H1 (cell line): ENCODE data around the gene TBL1Y. TPM values are rescaled to one million over a fixed set of nuclear protein-coding genes. Genes with fewer than 3 reads are reported as not detected.

ENCODE experiments used
- CTCF ChIA-PET: fragments of 300-600 bp; sonication (Branson Sonifier 250); formaldehyde crosslinking; loops from one replicate; lab custom pipeline; 2021; ENCODE audit not compliant: partially characterized antibody; lab: Charles Lee
- POLR2A ChIA-PET: fragments of 300-600 bp; sonication (Branson Sonifier 250); formaldehyde crosslinking; loops from one replicate; lab custom pipeline; 2021; ENCODE audit warnings: inconsistent platforms; ENCODE audit not compliant: partially characterized antibody; lab: Charles Lee
- DNase-seq, 2 experiments: peaks; one replicate each; pipeline versions ENCODE4 v3.0.0 to v3.0.0-alpha.2; 2010 to 2022; ENCODE audit warnings: low spot score in 2 of 2, low read depth in 1 of 2, mixed read lengths in 1 of 2
- FAIRE-seq: peaks from 2 replicates; lab custom pipeline; 2011; peaks lifted over from hg19 to GRCh38; lab: Jason Lieb, UNC
- H2AFZ ChIP-seq: 2 replicates; pipeline ENCODE4 v1.8.1; 2012; ENCODE audit warnings: low read length, inconsistent platforms
- H2AK5ac ChIP-seq: 2 replicates; pipeline ENCODE4 v1.6.1; 2013; ENCODE audit warnings: low read depth, low read length
- H2BK120ac ChIP-seq: replicated peaks from 2 replicates; pipeline ENCODE3; 2013; ENCODE audit warnings: low read depth, low read length, inconsistent platforms
- H2BK12ac ChIP-seq: 2 replicates; pipeline ENCODE4 v1.6.1; 2013; ENCODE audit warnings: low read depth, low read length
- H2BK15ac ChIP-seq: 2 replicates; pipeline ENCODE4 v1.6.1; 2013; ENCODE audit warnings: low read length
- H2BK20ac ChIP-seq: 2 replicates; pipeline ENCODE4 v1.6.1; 2013; ENCODE audit warnings: low read length
- H2BK5ac ChIP-seq: 2 replicates; pipeline ENCODE4 v1.6.1; 2013; ENCODE audit warnings: low read depth, low read length
- H3K14ac ChIP-seq: 2 replicates; pipeline ENCODE4 v1.6.1; 2013; ENCODE audit warnings: inconsistent platforms; ENCODE audit not compliant: insufficient read length
- H3K18ac ChIP-seq: 2 replicates; pipeline ENCODE4 v1.6.1; 2013; ENCODE audit warnings: low read length; ENCODE audit errors: extremely low read depth
- H3K23ac ChIP-seq: 2 replicates; pipeline ENCODE4 v1.6.1; 2013; ENCODE audit warnings: inconsistent platforms; ENCODE audit not compliant: insufficient read length
- H3K23me2 ChIP-seq: 2 replicates; pipeline ENCODE4 v1.6.1; 2013; ENCODE audit warnings: low read depth, low read length
- H3K27ac ChIP-seq: 2 replicates; pipeline ENCODE4 v1.6.1; 2011; ENCODE audit warnings: low read depth, low read length, inconsistent platforms
- H3K27me3 ChIP-seq, 4 experiments: replicated peaks in 1 of 4; 1 replicate in 1 of 4; 2 replicates in 3 of 4; pipeline versions ENCODE4 v1.6.1 to v1.8.1; 2011 to 2013; ENCODE audit warnings: low read length in 3 of 4, mild to moderate bottlenecking in 3 of 4, inconsistent platforms in 2 of 4, mixed read lengths in 2 of 4, moderate library complexity in 1 of 4; ENCODE audit not compliant: control insufficient read depth in 3 of 4, insufficient read depth in 3 of 4; ENCODE audit errors: extremely low read depth in 1 of 4
- H3K36me3 ChIP-seq, 4 experiments: 2 replicates each; pipeline versions ENCODE4 v1.6.1 to v1.8.1; 2011 to 2013; ENCODE audit warnings: mild to moderate bottlenecking in 4 of 4, low read length in 3 of 4, moderate library complexity in 2 of 4, control low read depth in 1 of 4, inconsistent platforms in 1 of 4; ENCODE audit not compliant: insufficient read depth in 4 of 4, control insufficient read depth in 2 of 4
- H3K4ac ChIP-seq: replicated peaks from 2 replicates; pipeline ENCODE3; 2013; ENCODE audit warnings: low read length, low read depth, mixed read lengths, inconsistent platforms; ENCODE audit not compliant: insufficient read length
- H3K4me1 ChIP-seq, 4 experiments: replicated peaks in 1 of 4; 1 replicate in 1 of 4; 2 replicates in 3 of 4; pipeline versions ENCODE4 v1.6.1 to v1.8.1; 2011 to 2013; ENCODE audit warnings: low read length in 3 of 4, inconsistent platforms in 2 of 4, mixed read lengths in 1 of 4; ENCODE audit not compliant: insufficient read depth in 4 of 4, control insufficient read depth in 3 of 4
- H3K4me2 ChIP-seq, 2 experiments: 2 replicates each; pipeline versions ENCODE4 v1.6.1 to v1.8.1; 2011 to 2013; ENCODE audit warnings: low read depth in 2 of 2, low read length in 2 of 2, control low read depth in 1 of 2, inconsistent platforms in 1 of 2, mild to moderate bottlenecking in 1 of 2; ENCODE audit not compliant: insufficient read depth in 1 of 2
- H3K4me3 ChIP-seq, 4 experiments: fragments of 200-600, 300-600 bp in 1 of 4; sonication (generic), shearing (Covaris generic), sonication (Bioruptor Twin) in 1 of 4; 2 replicates each; pipeline versions ENCODE4 v1.5.1 to v1.8.1; 2011 to 2016; ENCODE audit warnings: low read length in 4 of 4, low read depth in 3 of 4, control low read depth in 2 of 4, inconsistent platforms in 2 of 4, mild to moderate bottlenecking in 2 of 4, mixed read lengths in 1 of 4, moderate library complexity in 1 of 4; ENCODE audit not compliant: insufficient read depth in 2 of 4; ENCODE audit errors: extremely low read depth in 1 of 4
- H3K56ac ChIP-seq: replicated peaks from 2 replicates; pipeline ENCODE3; 2013; ENCODE audit warnings: low read depth, mild to moderate bottlenecking, mixed read lengths, low read length, inconsistent platforms; ENCODE audit not compliant: insufficient read length
- H3K79me1 ChIP-seq: 2 replicates; pipeline ENCODE4 v1.6.1; 2013; ENCODE audit warnings: low read depth, low read length, control low read depth
- H3K79me2 ChIP-seq, 2 experiments: 2 replicates each; pipeline versions ENCODE4 v1.6.1 to v1.8.1; 2012 to 2013; ENCODE audit warnings: low read length in 2 of 2, mild to moderate bottlenecking in 2 of 2, inconsistent platforms in 1 of 2; ENCODE audit not compliant: insufficient read depth in 2 of 2, control insufficient read depth in 1 of 2
- H3K9ac ChIP-seq, 4 experiments: replicated peaks in 1 of 4; 1 replicate in 1 of 4; 2 replicates in 3 of 4; pipeline versions ENCODE4 v1.6.1 to v1.8.1; 2011 to 2013; ENCODE audit warnings: low read depth in 3 of 4, low read length in 3 of 4, control low read depth in 2 of 4, mild to moderate bottlenecking in 2 of 4, moderate library complexity in 2 of 4, inconsistent platforms in 1 of 4; ENCODE audit errors: extremely low read depth in 1 of 4
- H3K9me3 ChIP-seq, 2 experiments: 2 replicates each; pipeline versions ENCODE4 v1.6.1 to v1.8.1; 2012 to 2013; ENCODE audit warnings: mild to moderate bottlenecking in 2 of 2, moderate library complexity in 2 of 2, control low read depth in 1 of 2, inconsistent platforms in 1 of 2, low read depth in 1 of 2, low read length in 1 of 2, mixed read lengths in 1 of 2; ENCODE audit not compliant: insufficient read depth in 2 of 2
- H4K20me1 ChIP-seq, 2 experiments: replicated peaks in 1 of 2; 2 replicates each; pipeline versions ENCODE3 to v1.8.1; 2011 to 2013; ENCODE audit warnings: inconsistent platforms in 2 of 2, low read length in 2 of 2, mild to moderate bottlenecking in 1 of 2; ENCODE audit not compliant: insufficient read depth in 2 of 2, control insufficient read depth in 1 of 2
- H4K5ac ChIP-seq: 2 replicates; pipeline ENCODE4 v1.6.1; 2013; ENCODE audit warnings: low read length, low read depth, mixed read lengths, inconsistent platforms; ENCODE audit not compliant: insufficient read length
- H4K8ac ChIP-seq: 2 replicates; pipeline ENCODE4 v1.8.0; 2013; ENCODE audit warnings: mild to moderate bottlenecking, moderate library complexity, low read length, inconsistent platforms; ENCODE audit not compliant: insufficient read depth; ENCODE audit errors: extremely low read depth
- H4K91ac ChIP-seq: replicated peaks from 2 replicates; pipeline ENCODE3; 2013; ENCODE audit warnings: low read length, mixed read lengths, inconsistent platforms; ENCODE audit not compliant: insufficient read length
- BACH1 ChIP-seq: IDR thresholded peaks from 2 replicates; pipeline ENCODE4 v1.6.1; 2012; ENCODE audit warnings: low read length, improper control_type of control experiment
- TBP ChIP-seq: IDR thresholded peaks from 2 replicates; pipeline ENCODE4 v1.6.1; 2011; ENCODE audit warnings: low read depth, low read length, improper control_type of control experiment
- WGBS, 2 experiments: shearing (Covaris generic) in 1 of 2; methylation state at CpG; one replicate each; pipeline versions ENCODE4 v1.1.6 to v1.1.7; 2013 to 2015; ENCODE audit warnings: low lambda C conversion rate in 2 of 2, mixed read lengths in 2 of 2, inconsistent platforms in 1 of 2, low coverage in 1 of 2, missing lambda C conversion rate in 1 of 2; ENCODE audit not compliant: insufficient replicate concordance in 2 of 2, insufficient coverage in 1 of 2, insufficient read length in 1 of 2; ENCODE audit errors: extremely low coverage in 1 of 2, missing lambda C conversion rate in 1 of 2; 5-methylcytosine and 5-hydroxymethylcytosine counted together
- polyA plus RNA-seq, 7 experiments: library from polyadenylated mRNA; depleted of rRNA in 3 of 7; stranded (reverse) in 5 of 7; unstranded in 2 of 7; fragments of >200 nt in 5 of 7; fragments of 200-250 nt in 2 of 7; gene quantifications; 1 replicate in 5 of 7; 2 replicates in 1 of 7; 4 replicates in 1 of 7; pipeline versions ENCODE4 v1.2.1 to v1.2.3, GENCODE V29; 2011 to 2013; ENCODE audit warnings: missing spikeins in 2 of 7, mixed read lengths in 2 of 7
- total RNA-seq: library from RNA; stranded (reverse); fragmentation: NEBNext Ultra II Directional; extraction: Animal tissue kit (Norgen Biotek cat#: 25700); gene quantifications from 2 replicates; pipeline ENCODE4 v1.2.1, GENCODE V29; 2021

Gene TBL1Y
- total and polyA plus RNA-seq, 2 of the 8 experiments (the other 6 are each of a cell fraction or from before 2014, with no cell fraction given), result 2.5 to 4.2 TPM

GRCh38 chrY:7056886-7057285 is 146.4 kb downstream of the TBL1Y start:
- H3K79me1 ChIP-seq, result no peaks in the 10 kb centered on the region
- no peaks in the 10 kb centered on the region for H3K79me2 ChIP-seq
- FAIRE-seq, result no peak
- no peak overlapping the region for H2BK120ac ChIP-seq
- H2BK12ac ChIP-seq, result no peak overlapping the region
- TF ChIP-seq TBP, result no peak
- TF ChIP-seq BACH1, result no peak
- TF ChIP-seq, all 59 proteins: peak for 0
- no peak overlapping the region for H4K8ac ChIP-seq
- no peak overlapping the region for H3K27ac ChIP-seq
- H2AK5ac ChIP-seq, result no peak overlapping the region
- no peaks in the 10 kb centered on the region for H3K36me3 ChIP-seq
- H4K20me1 ChIP-seq, result no peaks in the 10 kb centered on the region
- no peak overlapping the region for H4K91ac ChIP-seq
- H4K5ac ChIP-seq, result no peak overlapping the region
- H2BK5ac ChIP-seq, result no peak overlapping the region
- CTCF ChIA-PET, result no interaction called here
- no peak overlapping the region for H3K18ac ChIP-seq
- H2BK20ac ChIP-seq, result no peak overlapping the region
- H3K23me2 ChIP-seq, result no peaks in the 10 kb centered on the region
- H3K4me1 ChIP-seq, result no peaks in the 10 kb centered on the region; a peak in 1 of 7 replicates
- H3K23ac ChIP-seq, result no peak overlapping the region
- no peak for DNase-seq
- H2AFZ ChIP-seq, result no peak overlapping the region
- no peak overlapping the region for H3K4me2 ChIP-seq
- no peak overlapping the region for H2BK15ac ChIP-seq
- POLR2A ChIA-PET, result no interaction called here
- H3K14ac ChIP-seq, result no peak overlapping the region
- H3K27me3 ChIP-seq, result no peaks in the 10 kb centered on the region
- no peak overlapping the region for H3K4me3 ChIP-seq
- no peak overlapping the region for H3K4ac ChIP-seq
- H3K56ac ChIP-seq, result no peak overlapping the region
- 98% methylated on average over 3 of the region's 5 CpGs; no CpG with 5 or more reads in 1 of the 2 experiments for WGBS, 2 experiments
- no peak overlapping the region for H3K9ac ChIP-seq
- no peaks in the 10 kb centered on the region for H3K9me3 ChIP-seq
